Ovary (tissue), 3 donors: ENCODE measurements around the gene MYBPC2.

Experiments used
- CTCF ChIP-seq, 3 donors: fragments of 450-650 bp in 2 of 3; fragments of 200-600 bp in 1 of 3; IDR thresholded peaks; one replicate each; pipeline versions ENCODE4 v1.5.1 to v1.8.0; 2016 to 2022; ENCODE audit warnings: antibody characterized with exemption in 3 of 3, mild to moderate bottlenecking in 1 of 3
- EP300 ChIP-seq: sonication (generic); formaldehyde crosslinking; IDR thresholded peaks from one replicate; pipeline ENCODE4 v1.6.1; 2017; ENCODE audit warnings: antibody characterized with exemption
- POLR2A ChIP-seq: fragments of 450-650 bp; IDR thresholded peaks from one replicate; pipeline ENCODE4 v1.6.1; 2017; ENCODE audit warnings: antibody characterized with exemption, mild to moderate bottlenecking, moderate library complexity
- donor health status: DM: no; HTN: no; CAD: no.

- TF ChIP-seq CTCF (IDR thresholded peaks at IDR 0.05): no peak
- no peak for TF ChIP-seq POLR2A
- no peak for TF ChIP-seq EP300
Measured at GRCh38 chr19:50495020-50495531, 62.4 kb downstream of the MYBPC2 start.
